Measurements from ENCODE around the gene ATP5PO.
A peak's percentile ranks its signal among the peaks of the same experiment; 100 is the strongest.
"Not testable (repeated sequence)": the region's sequence is repeated elsewhere in the genome, so short reads cannot be mapped to it uniquely, and the experiment has no call there.

ATP5PO gene

DNA sequence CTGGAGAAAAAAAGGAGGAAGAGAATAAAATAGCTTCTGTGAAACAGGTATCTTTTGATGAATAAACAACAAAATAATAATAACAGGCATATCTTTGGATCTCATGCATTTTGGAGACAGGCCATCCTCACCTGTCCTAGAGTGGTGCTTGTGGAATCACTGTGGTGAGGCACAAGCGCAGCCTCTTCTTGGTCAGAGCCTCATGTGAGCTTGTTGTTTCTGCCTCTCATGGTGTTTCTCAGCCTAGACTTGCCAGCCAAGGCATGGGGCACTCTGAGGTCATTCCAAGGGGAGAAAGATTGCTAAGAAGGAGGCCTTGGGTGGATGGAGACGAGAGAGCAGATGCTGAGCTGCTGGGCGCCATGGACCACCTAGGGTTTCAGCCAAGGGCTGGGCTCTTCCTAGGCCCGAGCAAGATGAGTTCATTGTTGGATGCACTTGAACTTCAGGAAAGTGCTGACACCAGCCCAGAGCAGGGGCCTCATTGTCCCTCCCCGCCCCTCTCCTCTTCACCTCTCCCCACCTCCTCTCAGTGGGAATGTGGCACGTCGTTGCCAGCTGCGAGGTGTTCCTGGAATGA is 49.5 kb downstream of the ATP5PO start:
- DNase-seq = no peak

DNA sequence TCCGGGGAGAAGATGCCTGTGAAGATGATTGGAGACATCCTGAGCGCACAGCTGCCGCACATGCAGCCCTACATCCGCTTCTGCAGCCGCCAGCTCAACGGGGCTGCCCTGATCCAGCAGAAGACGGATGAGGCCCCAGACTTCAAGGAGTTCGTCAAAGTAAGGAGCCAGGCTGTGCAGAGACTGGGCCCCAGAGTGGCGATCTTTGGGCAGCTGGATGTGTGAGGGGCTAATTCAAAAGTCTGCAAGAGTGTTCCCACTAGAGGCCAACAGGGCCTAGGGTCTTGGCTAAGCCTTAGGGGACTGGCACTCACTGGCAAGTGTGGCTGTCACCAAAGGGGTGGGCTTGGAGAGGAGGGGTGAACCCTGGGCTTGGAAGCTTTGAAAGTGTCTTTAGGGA is 50.4 kb downstream of the ATP5PO start:
- DNase-seq = no peak

DNA sequence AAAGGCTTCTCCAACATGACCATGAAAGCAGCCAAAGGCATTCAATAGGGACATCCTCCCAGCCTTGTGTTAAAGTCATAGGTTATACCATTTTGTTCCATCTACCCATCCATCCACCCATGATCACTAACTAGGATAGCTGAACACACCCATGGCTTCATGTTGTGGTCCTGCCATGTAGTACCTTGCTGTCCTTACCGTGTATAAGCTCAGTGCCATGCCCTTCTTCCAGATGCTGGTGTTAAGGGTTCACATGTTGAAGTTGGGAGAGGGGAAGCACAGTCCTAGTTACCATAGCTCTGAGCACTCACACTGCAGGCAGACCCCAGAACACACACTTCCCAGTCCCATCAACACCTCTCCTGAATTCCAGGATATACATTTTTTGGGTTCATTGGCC is 51.5 kb downstream of the ATP5PO start:
- DNase-seq = no peak

DNA sequence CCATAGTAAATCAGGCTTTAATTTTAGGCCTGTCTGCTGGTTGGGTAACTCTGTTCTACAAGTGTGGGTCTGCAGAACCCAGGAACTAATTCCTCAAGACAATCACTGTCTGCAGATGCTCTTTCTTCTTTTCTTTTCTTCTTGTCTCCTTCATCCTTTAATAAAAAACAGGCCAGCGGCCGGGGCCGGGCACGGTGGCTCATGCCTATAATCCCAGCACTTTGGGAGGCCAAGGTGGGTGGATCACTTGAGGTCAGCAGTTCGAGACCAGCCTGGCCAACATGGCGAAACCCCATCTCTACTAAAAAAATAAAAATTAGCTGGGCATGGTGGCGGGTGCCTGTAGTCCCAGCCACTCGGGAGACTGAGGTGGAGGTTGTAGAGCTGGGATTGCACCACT is 52.4 kb downstream of the ATP5PO start:
- DNase-seq = not testable (repeated sequence)

DNA sequence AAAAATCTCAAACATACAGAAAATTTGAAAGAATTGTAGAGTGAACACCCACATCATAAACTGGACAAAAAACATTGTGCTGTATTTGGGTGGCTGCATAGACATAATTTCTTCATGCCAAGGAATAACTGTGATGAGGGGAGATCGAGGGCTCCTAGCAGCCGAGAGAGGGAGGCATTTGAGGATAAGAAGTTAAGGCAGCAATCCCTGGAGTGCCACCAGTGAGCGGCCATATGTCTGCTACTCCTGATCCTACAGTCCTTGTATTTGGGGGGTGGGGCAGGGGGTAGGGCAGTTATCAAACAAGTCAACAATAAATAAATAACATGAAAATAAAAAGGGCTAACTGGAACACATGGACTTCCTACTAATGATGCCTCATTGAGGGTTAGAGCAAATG is 54.5 kb downstream of the ATP5PO start:
- no peak for DNase-seq

DNA sequence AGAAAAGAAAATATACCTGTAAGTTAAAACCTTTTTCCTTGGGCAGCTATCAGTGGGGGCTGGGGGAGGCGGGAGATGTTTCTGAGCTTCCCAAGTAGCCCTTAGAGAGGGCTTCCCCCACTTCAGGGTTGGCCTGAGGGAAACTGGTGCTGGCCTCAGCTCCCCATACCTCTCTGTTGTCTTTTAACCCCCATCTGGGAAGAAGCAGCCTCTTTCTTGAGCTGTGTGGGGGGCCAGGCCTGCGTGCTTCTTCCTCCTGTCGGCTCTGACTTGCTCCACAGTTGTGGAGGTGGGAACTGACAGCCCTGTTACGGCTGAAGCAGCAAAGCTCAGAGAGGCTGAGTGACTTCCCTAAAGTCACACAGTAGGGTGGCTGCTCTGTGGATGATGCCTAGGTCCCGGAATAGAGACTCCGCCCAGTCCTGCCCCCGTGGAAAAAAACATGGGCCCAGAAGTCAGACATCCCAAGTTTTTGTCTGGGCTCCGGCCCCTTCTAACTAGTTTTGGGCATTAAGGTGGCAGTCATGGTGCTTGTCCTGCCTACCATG is 55.2 kb downstream of the ATP5PO start:
- DNase-seq = no peak

DNA sequence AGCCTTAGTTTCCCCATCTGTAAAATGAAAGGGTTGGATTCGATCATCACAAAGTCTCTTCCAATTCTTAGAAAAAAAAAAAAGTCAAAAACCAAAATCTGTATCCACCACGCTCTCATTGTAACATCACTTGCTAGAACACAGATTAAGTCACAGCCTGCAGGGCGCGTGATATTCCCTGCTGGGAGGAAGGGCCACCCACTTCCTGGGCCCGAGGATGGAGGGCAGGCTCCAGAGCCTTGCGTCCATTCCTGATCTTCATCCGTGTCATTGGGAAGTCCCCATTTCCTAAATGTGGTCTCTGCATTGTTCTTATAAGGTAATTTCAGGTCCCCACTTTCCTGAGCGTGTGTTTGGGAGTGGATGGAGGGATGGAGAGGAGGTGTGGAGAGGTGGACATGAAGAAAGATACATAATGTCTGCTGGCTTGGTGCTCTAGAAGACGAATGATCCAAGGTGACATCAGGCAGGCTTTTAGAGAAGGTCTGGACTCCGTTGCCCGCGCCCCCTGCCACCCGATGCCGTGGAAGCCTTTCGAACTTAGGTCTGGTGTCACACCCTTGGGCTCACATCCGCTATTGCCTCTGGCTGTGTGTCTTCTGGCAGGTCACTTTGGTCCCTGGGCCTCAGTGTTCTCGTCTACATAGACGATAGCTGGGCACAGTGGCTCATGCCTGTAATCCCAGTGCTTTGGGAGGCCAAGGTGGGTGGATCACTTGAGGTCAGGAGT is 56.1 kb downstream of the ATP5PO start:
- no peak for DNase-seq

DNA sequence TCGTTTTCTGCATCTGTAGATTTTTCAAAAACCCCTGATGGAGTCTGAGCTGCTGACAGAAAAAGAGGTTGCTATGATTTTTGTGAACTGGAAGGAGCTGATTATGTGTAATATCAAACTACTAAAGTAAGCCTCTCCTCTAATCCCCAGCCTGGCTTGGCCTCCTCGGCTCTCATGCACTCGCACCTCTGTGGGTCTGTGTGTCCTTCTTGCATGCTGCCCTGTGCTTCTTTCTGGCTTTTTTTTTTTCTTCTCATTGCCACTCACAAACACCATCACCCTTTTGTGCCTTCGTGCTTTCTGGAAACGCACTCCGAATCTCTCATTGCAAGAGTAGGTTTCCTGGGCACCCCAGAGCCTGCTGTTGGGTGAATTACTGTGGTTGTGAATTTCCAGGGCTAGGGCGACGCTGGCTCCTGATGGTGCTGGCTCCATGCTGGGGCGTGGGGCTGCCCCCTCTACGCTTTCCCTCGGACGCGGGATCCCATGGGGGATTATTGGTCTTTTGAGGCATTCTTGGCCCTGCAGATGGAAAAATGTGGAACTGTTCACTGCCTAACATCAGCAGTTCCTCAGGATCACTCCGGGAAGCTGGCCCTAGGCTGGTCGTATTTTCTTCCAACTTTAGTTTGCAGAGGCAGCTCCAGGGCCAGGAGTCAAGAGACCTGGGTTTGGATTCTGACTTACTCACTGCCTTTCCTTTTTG is 56.8 kb downstream of the ATP5PO start:
- DNase-seq = no peak

DNA sequence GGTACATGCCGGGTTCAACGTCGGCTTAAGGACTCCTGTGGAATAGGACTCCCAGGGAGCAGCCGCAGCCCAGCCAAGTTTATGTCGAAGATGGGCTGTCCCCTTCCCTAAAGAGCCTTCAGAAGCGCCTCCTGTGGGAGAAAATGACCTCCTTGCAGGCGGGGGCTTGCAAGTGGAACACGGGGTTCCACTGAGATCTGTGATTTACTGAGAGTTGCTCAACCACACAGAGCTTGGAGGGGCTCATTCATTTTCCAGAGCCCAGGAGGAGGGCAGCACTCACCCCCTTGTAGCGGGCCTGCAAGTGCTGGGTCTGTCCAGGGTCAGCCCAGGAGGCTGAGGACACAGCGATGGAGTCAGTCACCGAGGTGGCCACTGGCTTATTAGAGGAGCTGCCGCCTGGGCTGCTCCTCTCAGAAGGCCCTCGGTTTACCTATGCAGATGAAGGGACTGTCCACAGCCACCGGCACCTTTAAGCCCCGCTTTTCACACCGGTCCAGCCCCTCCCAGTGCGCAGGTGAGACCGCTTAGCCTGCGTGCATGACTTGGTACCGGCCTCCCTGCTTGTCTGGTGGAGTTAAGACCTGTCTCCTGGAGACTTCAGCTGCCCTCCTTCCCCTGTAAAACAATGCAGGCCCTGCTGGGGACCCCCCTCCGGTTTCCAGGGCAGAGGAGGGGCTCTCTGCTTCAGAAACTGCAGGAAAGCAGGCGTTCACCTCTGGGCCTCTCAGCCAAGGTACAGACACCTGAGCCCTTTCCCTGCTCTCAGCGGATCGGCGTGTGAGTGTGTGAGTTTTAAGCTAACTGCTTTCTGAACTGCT is 57.5 kb downstream of the ATP5PO start:
- DNase-seq = no peak

DNA sequence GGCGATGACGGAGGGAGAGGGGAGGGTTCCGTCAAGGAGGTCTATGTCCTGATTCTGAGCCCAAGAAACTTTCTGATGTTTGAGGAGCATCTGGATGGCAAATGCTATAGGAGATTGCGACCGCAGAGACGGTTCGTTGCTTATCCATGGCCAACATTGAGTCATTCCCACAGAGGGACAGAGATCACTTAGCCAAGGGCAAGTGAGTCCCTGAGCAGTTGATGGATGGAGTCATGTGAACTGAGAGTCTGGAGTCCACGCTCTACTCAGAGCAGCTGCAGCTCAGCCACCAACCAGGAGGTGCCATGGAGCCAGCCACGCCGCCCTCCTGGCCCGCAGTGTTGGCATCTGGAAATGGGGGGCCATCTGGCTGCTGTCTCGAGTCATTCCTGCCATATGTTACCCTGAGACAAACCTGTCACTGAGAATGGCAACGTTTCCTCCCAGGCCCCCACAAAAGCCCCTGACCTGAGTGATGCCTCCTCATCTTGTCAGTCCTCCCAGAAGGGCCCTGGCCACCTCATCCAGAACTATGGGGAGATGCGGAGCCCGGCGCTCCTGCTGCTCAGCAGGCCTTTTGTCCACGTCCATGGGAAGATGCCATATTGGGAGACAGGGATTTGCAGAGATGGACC is 58.6 kb downstream of the ATP5PO start:
- DNase-seq = no peak

DNA sequence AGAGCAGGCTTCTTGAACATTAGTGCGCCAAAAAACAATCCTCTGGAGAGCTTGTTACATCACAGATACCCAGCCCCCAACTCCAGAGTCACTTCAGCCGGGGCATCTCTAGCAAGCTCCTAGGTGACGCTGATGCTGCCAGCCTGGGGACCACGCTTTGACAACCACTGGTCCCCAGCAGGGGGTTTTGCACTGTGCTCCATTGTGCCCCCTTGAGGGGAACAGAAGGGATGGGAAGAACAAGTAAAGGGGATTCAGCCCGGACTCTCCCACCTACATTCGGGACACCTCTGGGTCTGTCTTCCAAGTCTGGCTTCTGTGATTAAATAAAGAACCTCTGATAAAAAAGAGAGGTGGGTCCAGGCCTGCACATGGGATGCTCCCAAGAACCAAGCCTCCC is 60.4 kb downstream of the ATP5PO start:
- no peak for DNase-seq

DNA sequence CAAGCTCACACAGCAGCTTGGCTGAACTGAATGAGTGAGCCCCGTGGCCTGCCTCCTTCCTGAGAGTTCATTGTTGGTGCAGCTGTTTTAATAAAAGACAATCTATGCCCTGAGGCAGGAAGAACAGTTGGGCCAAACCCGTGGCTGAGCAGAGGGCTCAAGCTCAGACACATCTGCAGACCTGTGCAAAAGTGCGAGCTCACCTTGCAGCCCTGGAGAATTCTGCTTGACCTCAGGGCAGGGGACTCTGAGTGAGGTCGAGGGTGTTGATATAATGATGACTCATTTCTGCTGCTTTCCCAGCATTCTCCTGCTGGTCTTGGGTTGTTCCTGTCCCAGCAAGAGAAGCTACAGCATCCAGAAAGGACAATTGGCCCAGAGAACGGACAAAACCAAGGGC is 61.0 kb downstream of the ATP5PO start:
- DNase-seq = peak; percentile 84
